ENCODE results near the gene POLR2A. TPM values are rescaled to one million over a fixed set of nuclear protein-coding genes. Genes with fewer than 3 reads are reported as not detected.

Gene POLR2A
- total RNA-seq, 4 donors from 2014 or later: 57.1 to 99.2 (median 77.1) TPM

- DNase-seq (ENCODE audit: low spot score): no peak
- no peak for TF ChIP-seq CTCF (IDR thresholded peaks at IDR 0.05)
- no peak for ATAC-seq (ENCODE audit: low FRiP score)
Observed at GRCh38 chr17:7438656-7439460, 45.3 kb upstream of the POLR2A start.

GRCh38 chr17:7439462-7440112 is 44.6 kb upstream of the POLR2A start, which contains the start of gene FGF11:
Gene FGF11, plus strand, starts transcription at chr17:7439512. Its CDS starts 109 bp downstream, at chr17:7439621.
- no peak for TF ChIP-seq CTCF (IDR thresholded peaks at IDR 0.05)
- DNase-seq (ENCODE audit: low spot score): no peak

GRCh38 chr17:7440113-7440833 is 43.9 kb upstream of the POLR2A start:
- DNase-seq (ENCODE audit: low spot score) (peak; percentile 57), ATAC-seq (ENCODE audit: low FRiP score) (no peak)
- no peak for TF ChIP-seq CTCF (IDR thresholded peaks at IDR 0.05)

More at GRCh38 chr17:7439462-7440112, 44.6 kb upstream of the POLR2A start, which contains the start of gene FGF11:
- ATAC-seq (ENCODE audit: low FRiP score): no peak

- TF ChIP-seq CTCF (IDR thresholded peaks at IDR 0.05): no peak
Observed at GRCh38 chr17:7440834-7441195, 43.4 kb upstream of the POLR2A start.

GRCh38 chr17:7441266-7441665 is 42.9 kb upstream of the POLR2A start:
- no peak for TF ChIP-seq CTCF (IDR thresholded peaks at IDR 0.05)
- DNase-seq (ENCODE audit: low spot score): no peak
- ATAC-seq (ENCODE audit: low FRiP score): no peak

More at GRCh38 chr17:7440834-7441195, 43.4 kb upstream of the POLR2A start:
- no peak for DNase-seq (ENCODE audit: low spot score)
- no peak for ATAC-seq (ENCODE audit: low FRiP score)

GRCh38 chr17:7442142-7442541 is 42.0 kb upstream of the POLR2A start:
- TF ChIP-seq CTCF (IDR thresholded peaks at IDR 0.05): no peak
- ATAC-seq (ENCODE audit: low FRiP score) (no peak), DNase-seq (ENCODE audit: low spot score) (no peak)

All from omental fat pad (tissue), 4 donors.